Astrocyte (in vitro differentiated cells and primary cell): ENCODE results near the gene MGMT.

Experiments used
- CTCF ChIP-seq: IDR thresholded peaks from 2 replicates; pipeline ENCODE4 v1.5.1; 2011; ENCODE audit warnings: low read depth, mild to moderate bottlenecking, inconsistent platforms, low read length, moderate library complexity; ENCODE audit not compliant: insufficient read depth
- EZH2 ChIP-seq: IDR thresholded peaks from 2 replicates; pipeline ENCODE4 v1.6.1; 2012; ENCODE audit warnings: mild to moderate bottlenecking, low read length, inconsistent platforms; ENCODE audit not compliant: insufficient read depth

- TF ChIP-seq CTCF (no peak), EZH2 (no peak)
These were observed 142.5 kb downstream of the MGMT start for GRCh38 chr10:129609551-129609950.
